ENCODE measurements around the gene TEX48.

The TEX48 gene

DNA sequence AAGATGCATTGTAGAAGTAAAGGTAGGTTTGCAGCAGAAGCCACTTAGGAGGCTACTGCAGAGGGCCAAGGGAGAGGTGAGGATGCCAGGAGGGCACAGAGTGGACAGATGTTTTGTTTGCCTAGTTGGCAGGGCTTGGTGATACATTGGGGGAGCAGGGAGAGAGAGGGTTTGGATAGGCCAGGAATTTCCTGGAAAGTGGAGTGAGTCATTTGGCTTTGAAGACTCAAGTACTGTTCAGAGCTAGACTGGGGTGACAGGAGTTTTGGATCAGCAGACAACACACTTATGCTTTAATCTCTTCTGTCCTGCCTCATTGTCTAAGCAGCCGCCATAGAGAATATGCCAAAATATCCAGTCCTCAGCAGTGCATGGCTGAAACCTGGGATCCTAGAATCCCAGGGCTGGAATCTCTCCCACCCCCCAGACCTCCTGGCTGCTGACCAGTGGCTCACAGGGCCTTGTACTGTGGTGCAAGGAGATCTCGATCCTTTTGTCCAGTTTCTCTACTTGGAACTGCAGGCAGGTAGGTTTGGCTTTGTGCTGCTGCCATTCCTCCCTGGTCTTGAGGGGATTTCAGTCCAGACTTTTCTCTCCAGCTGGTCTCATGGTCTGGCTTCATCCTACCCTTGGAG is 59.9 kb downstream of the TEX48 start:
- DNase-seq: no peak

DNA sequence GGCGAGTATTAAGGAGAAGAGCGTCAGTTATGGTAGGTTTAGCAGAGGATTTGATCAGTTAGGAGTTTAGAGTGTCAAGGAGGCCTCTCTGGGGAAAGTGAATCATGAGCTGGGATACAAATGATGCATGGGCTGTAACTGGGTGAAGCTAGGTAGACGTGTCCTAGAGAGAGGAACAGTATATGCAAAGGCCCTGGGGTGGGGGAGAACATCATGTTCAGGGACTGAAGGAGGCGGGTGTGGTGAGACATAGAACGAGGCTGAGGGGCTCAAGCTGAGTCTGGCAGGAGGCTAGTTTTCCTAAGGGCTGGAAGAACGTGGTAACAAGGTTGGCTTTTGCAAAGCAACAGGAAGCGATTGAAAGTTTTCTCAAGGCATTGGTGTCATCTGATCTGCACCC is 60.4 kb downstream of the TEX48 start:
- no peak for DNase-seq

DNA sequence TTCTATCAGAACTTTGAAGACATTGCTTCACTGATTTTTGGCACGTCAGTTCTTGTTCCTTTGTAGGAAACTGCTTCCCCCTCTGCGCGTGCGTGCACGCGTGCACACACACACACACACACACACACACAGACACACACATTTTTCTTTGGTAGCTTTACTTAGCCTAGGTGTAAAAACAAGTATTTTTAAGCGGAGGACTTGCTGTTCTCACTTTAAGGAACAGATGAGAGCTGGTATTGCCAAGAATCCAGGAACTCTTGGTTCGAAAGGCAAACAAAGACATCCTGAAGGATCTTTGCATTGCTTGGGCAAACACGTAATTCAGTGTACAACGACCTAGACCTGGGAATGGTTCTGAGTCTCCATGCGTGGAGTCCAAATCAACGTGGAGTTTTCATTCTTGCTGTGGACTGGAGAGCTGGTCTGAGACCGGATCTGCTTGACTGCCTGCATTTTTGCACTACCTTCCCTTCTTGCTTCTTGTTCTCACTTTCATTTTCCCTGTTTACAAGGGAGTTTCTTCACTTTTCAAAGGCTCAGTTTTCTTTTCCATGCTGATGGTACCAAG is 62.7 kb downstream of the TEX48 start:
- DNase-seq: no peak

GRCh38 chr9:114616684-114617520 is 65.1 kb downstream of the TEX48 start:
- DNase-seq: peak in 19 of 56 donors; percentile 2 to 38 (median 9)

All from nucleus accumbens (tissue), 56 donors.